DOHH2 (cell line): Measurements from ENCODE around the gene ROR1.

Experiments used
- CTCF ChIP-seq: fragments of 200-600 bp; sonication (generic); IDR thresholded peaks from one replicate; pipeline ENCODE4 v1.5.1; 2014; ENCODE audit warnings: antibody characterized with exemption, mild to moderate bottlenecking, low read depth, low read length; ENCODE audit not compliant: poor library complexity, severe bottlenecking
- EZH2phosphoT487 ChIP-seq: fragments of 200-600 bp; sonication (generic); IDR thresholded peaks from 2 replicates; pipeline ENCODE4 v1.6.1; 2017; ENCODE audit warnings: borderline replicate concordance, mild to moderate bottlenecking, antibody characterized with exemption, low read length, moderate library complexity, mixed read lengths

GRCh38 chr1:64013395-64013794, 239.6 kb downstream of the ROR1 start:
- TF ChIP-seq EZH2phosphoT487 (no peak), CTCF (no peak)
